Thyroid gland (tissue), 4 donors: ENCODE data around the gene MRPL33.

ENCODE experiments used
- POLR2A ChIP-seq, 2 donors: fragments of 450-650 bp; IDR thresholded peaks; one replicate each; pipeline ENCODE4 v1.6.1; 2017; ENCODE audit warnings: antibody characterized with exemption in 2 of 2, mild to moderate bottlenecking in 2 of 2, moderate library complexity in 1 of 2
- TF ChIP-seq, protein P1 (sequence below), 6 experiments: fragments of 200-600 bp in 3 of 6; fragments of 450-650 bp in 3 of 6; sonication (generic) in 3 of 6; IDR thresholded peaks; one replicate each; pipeline ENCODE4 v1.5.1; 2016 to 2019; ENCODE audit warnings: antibody characterized with exemption in 6 of 6, mild to moderate bottlenecking in 2 of 6, inconsistent platforms in 1 of 6, moderate library complexity in 1 of 6

DNA sequence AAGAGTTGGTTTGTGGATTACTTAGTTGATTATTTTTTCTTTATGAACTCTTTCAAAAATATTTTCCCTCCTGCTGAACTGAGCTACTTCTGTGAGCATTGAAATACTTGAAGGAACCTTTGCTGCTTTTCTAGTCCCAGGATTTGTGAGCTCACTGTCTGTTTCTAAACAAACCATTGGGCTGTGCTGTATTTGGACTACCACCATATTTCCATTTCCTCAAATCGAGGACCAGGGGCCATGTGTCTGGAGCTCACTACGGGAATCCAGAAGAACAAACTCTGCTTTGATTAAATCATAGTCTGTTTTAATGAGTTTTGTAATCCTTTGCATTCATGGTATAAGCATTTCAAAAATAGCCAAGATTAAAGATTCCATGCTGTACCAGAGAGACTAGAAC lies 1.3 kb downstream of the MRPL33 start:
- TF ChIP-seq, protein P1, sequence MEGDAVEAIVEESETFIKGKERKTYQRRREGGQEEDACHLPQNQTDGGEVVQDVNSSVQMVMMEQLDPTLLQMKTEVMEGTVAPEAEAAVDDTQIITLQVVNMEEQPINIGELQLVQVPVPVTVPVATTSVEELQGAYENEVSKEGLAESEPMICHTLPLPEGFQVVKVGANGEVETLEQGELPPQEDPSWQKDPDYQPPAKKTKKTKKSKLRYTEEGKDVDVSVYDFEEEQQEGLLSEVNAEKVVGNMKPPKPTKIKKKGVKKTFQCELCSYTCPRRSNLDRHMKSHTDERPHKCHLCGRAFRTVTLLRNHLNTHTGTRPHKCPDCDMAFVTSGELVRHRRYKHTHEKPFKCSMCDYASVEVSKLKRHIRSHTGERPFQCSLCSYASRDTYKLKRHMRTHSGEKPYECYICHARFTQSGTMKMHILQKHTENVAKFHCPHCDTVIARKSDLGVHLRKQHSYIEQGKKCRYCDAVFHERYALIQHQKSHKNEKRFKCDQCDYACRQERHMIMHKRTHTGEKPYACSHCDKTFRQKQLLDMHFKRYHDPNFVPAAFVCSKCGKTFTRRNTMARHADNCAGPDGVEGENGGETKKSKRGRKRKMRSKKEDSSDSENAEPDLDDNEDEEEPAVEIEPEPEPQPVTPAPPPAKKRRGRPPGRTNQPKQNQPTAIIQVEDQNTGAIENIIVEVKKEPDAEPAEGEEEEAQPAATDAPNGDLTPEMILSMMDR (IDR thresholded peaks at IDR 0.05), result no peak
- TF ChIP-seq POLR2A (IDR thresholded peaks at IDR 0.05), result no peak
